Kidney epithelial cell (primary cell): Measurements from ENCODE around the gene PJA2. TPM values are rescaled to one million over a fixed set of nuclear protein-coding genes. Genes with fewer than 3 reads are reported as not detected.
"Not testable (repeated sequence)": the region's sequence is repeated elsewhere in the genome, so short reads cannot be mapped to it uniquely, and the experiment has no call there.

Source experiments
- DNase-seq: peaks from one replicate; pipeline ENCODE4 v3.0.0-alpha.2; 2010; ENCODE audit warnings: low read depth
- H3K27me3 ChIP-seq: 2 replicates; pipeline ENCODE4 v1.6.0; 2011; ENCODE audit warnings: low read length; ENCODE audit not compliant: control insufficient read depth, insufficient read depth
- H3K36me3 ChIP-seq: 2 replicates; pipeline ENCODE4 v1.5.1; 2011; ENCODE audit warnings: low read length; ENCODE audit not compliant: control insufficient read depth, insufficient read depth
- H3K4me3 ChIP-seq: 2 replicates; pipeline ENCODE4 v1.5.1; 2011; ENCODE audit warnings: low read depth, mild to moderate bottlenecking, control low read depth, low read length
- total RNA-seq: library from RNA; depleted of rRNA; stranded (reverse); fragments of >200 nt; gene quantifications from 2 replicates; pipeline ENCODE4 v1.2.3, GENCODE V29; 2015
- TF ChIP-seq, protein P1 (sequence below): IDR thresholded peaks from 2 replicates; pipeline ENCODE4 v1.5.1; 2011; ENCODE audit warnings: mild to moderate bottlenecking, moderate library complexity, low read length, control low read depth, inconsistent platforms; ENCODE audit not compliant: insufficient read depth, poor library complexity, severe bottlenecking

PJA2 gene
- total RNA-seq, 1 donor from 2014 or later, result 69.9 TPM

DNA sequence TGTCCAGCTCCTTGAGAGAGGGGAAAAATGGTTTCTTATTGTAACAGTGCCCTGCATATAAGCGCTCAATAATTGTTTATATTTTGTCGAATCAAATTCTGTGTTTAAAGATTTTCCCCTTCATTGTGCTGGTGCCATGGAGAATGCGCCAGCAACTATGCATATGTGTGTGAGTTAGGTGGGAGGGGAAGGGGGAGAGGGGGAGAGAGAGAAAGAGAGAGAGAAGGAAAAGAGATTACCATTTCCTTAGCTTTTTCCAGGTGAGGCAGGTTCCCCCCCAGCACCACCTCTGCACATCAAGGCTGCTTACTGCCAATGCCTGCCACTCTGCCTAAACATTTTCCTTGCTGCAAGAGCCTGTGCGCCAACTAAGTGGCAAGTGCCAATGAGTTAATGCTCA is 111.0 kb downstream of the PJA2 start:
- H3K27me3 ChIP-seq, result no peaks in the 10 kb centered on the region
- H3K36me3 ChIP-seq, result no peaks in the 10 kb centered on the region
- TF ChIP-seq, protein P1, sequence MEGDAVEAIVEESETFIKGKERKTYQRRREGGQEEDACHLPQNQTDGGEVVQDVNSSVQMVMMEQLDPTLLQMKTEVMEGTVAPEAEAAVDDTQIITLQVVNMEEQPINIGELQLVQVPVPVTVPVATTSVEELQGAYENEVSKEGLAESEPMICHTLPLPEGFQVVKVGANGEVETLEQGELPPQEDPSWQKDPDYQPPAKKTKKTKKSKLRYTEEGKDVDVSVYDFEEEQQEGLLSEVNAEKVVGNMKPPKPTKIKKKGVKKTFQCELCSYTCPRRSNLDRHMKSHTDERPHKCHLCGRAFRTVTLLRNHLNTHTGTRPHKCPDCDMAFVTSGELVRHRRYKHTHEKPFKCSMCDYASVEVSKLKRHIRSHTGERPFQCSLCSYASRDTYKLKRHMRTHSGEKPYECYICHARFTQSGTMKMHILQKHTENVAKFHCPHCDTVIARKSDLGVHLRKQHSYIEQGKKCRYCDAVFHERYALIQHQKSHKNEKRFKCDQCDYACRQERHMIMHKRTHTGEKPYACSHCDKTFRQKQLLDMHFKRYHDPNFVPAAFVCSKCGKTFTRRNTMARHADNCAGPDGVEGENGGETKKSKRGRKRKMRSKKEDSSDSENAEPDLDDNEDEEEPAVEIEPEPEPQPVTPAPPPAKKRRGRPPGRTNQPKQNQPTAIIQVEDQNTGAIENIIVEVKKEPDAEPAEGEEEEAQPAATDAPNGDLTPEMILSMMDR, result no peak
- no peak overlapping the region for H3K4me3 ChIP-seq
- DNase-seq, result no peak

DNA sequence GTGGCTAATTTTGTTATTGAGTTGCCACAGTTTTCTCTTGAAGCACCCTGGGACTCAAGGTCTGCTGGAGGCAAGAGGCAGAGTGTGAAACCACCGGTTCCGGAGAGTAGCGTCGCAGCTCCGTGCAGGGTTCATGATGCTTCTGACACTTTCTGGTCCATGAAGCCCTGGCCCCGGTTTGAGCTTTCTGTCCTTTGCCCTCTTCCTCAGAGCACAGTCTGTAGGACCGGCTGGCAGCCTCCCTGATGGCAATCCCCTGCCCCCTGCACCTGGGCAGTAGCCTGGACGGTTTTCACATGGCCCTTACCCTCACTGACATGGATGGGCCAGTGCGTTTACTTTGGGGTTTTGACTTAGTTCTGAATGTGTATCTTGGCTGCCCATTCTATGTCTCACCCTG is 111.9 kb downstream of the PJA2 start:
- Histone ChIP-seq H3K27me3 (no peaks in the 10 kb centered on the region), H3K4me3 (no peak overlapping the region), H3K36me3 (no peaks in the 10 kb centered on the region)
- DNase-seq, result no peak
- TF ChIP-seq, protein P1, result no peak

DNA sequence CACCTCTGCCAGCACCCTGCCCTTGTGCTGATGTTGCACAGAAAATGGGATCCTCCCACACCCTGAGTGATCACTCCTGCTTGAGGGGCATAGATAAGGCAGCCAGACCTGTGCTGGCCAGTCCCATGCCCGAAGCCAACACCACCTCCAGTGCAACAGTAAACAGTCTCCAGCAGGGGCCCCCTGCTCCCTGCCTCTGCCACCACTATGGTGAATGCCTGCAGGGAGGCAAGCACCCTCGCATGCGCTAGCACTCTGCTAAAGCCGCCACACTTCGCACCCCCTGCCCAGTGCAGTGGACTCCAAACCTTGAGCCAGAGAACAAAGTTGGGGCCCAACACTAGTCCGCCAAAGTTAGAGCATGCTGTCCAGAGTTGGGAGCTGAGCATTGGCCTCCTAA is 118.7 kb downstream of the PJA2 start:
- H3K36me3 ChIP-seq, result no peaks in the 10 kb centered on the region
- TF ChIP-seq, protein P1, result no peak
- H3K27me3 ChIP-seq, result no peaks in the 10 kb centered on the region
- no peak for DNase-seq
- H3K4me3 ChIP-seq, result no peak overlapping the region

DNA sequence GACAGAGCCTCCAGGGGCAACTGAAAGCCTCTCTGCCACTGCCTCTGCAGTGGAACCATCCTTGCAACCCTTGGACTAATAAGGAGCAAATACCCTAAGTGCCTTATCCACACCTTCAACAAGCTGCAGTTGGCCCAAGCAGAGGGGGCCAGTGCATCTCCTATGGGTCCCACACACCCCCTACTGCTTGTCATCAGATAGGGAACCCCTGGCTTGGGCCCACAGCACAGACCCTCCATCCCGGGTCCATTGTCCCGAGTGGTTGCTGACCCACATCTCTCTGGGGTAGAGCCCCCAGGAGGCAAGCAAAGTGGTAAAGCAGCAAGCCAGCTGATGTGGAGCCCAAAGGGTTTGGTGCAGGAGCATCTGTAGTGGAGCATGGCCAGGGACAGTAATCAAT is 119.5 kb downstream of the PJA2 start:
- no peak for DNase-seq
- H3K36me3 ChIP-seq, result no peaks in the 10 kb centered on the region
- H3K4me3 ChIP-seq, result no peak overlapping the region
- no peaks in the 10 kb centered on the region for H3K27me3 ChIP-seq
- TF ChIP-seq, protein P1, result no peak

DNA sequence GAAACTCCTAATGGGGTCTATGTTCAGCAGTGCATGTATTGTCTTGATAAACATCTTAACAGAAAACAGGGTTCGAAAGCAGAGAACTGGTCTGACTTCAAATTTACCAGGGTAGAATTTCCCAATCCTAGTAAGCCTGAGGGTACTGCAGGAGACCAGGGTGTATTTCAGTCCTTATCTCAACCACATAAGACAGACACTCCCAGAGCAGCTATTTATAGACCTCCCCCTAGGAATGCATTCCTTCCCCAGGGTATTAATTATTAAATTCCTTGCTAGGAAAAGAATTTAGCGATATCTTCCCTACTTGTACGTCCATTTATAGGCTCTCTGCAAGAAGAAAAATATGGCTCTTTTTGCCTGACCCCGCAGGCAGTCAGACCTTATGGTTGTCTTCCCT is 123.1 kb downstream of the PJA2 start:
- H3K27me3 ChIP-seq, H3K36me3 ChIP-seq, H3K4me3 ChIP-seq, DNase-seq: not testable (repeated sequence)
